ENCODE data around the gene CLPTM1L.
"Not testable (repeated sequence)": the region's sequence is repeated elsewhere in the genome, so short reads cannot be mapped to it uniquely, and the experiment has no call there.

DNA sequence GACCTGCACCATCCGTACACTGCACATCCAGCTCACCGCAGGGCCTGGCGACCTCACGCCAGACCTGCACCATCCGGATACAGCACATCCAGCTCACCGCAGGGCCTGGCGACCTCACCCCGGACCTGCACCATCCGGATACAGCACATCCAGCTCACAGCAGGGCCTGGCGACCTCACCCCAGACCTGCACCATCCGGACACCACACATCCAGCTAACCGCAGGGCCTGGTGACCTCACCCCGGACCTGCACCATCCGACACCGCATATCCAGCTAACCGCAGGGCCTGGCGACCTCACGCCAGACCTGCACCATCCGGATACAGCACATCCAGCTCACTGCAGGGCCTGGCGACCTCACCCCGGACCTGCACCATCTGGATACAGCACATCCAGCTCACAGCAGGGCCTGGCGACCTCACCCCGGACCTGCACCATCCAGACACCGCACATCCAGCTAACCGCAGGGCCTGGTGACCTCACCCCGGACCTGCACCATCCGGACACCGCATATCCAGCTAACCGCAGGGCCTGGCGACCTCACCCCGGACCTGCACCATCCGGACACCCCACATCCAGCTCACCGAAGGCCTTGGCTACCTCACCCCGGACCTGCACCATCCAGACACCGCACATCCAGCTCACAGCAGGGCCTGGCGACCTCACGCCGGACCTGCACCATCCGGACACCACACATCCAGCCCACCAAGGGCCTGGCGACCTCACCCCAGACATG lies 61.7 kb downstream of the CLPTM1L start:
- TF ChIP-seq, protein P1, sequence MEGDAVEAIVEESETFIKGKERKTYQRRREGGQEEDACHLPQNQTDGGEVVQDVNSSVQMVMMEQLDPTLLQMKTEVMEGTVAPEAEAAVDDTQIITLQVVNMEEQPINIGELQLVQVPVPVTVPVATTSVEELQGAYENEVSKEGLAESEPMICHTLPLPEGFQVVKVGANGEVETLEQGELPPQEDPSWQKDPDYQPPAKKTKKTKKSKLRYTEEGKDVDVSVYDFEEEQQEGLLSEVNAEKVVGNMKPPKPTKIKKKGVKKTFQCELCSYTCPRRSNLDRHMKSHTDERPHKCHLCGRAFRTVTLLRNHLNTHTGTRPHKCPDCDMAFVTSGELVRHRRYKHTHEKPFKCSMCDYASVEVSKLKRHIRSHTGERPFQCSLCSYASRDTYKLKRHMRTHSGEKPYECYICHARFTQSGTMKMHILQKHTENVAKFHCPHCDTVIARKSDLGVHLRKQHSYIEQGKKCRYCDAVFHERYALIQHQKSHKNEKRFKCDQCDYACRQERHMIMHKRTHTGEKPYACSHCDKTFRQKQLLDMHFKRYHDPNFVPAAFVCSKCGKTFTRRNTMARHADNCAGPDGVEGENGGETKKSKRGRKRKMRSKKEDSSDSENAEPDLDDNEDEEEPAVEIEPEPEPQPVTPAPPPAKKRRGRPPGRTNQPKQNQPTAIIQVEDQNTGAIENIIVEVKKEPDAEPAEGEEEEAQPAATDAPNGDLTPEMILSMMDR (conservative IDR thresholded peaks at IDR 0.05; ENCODE audit: low read length), result not testable (repeated sequence)
- not testable (repeated sequence) for TF ChIP-seq EZH2phosphoT487 (IDR thresholded peaks at IDR 0.05; ENCODE audit: borderline replicate concordance, low read depth, low read length)
